Stimulated activated CD8-positive, alpha-beta memory T cell treated with anti-CD3 and anti-CD28 coated beads, Interleukin-7, amount 100 ng/mL, for 24 hours (primary cell): ENCODE results near the gene ST6GALNAC3.

Source experiments
- DNase-seq: peaks from one replicate; pipeline ENCODE4 v3.0.0-alpha.2; 2020; ENCODE audit warnings: low read depth

ST6GALNAC3 gene

GRCh38 chr1:76351655-76352054 is 277.1 kb downstream of the ST6GALNAC3 start:
- no peak for DNase-seq

- DNase-seq, result no peak
Measured at GRCh38 chr1:76352741-76353435, 278.3 kb downstream of the ST6GALNAC3 start.

- no peak for DNase-seq
Measured at GRCh38 chr1:76354236-76354635, 279.7 kb downstream of the ST6GALNAC3 start.

- DNase-seq, result no peak
Measured at GRCh38 chr1:76366726-76367125, 292.2 kb downstream of the ST6GALNAC3 start.

GRCh38 chr1:76371941-76372340 is 297.4 kb downstream of the ST6GALNAC3 start:
- DNase-seq, result no peak

GRCh38 chr1:76374086-76374485 is 299.5 kb downstream of the ST6GALNAC3 start:
- no peak for DNase-seq

GRCh38 chr1:76377247-76377646 is 302.7 kb downstream of the ST6GALNAC3 start:
- DNase-seq, result no peak

GRCh38 chr1:76379506-76379905 is 305.0 kb downstream of the ST6GALNAC3 start:
- DNase-seq, result no peak

GRCh38 chr1:76381450-76382097 is 307.0 kb downstream of the ST6GALNAC3 start:
- no peak for DNase-seq

- DNase-seq, result no peak
Measured at GRCh38 chr1:76388261-76388660, 313.7 kb downstream of the ST6GALNAC3 start.

GRCh38 chr1:76390456-76390855 is 315.9 kb downstream of the ST6GALNAC3 start:
- DNase-seq, result no peak

GRCh38 chr1:76395059-76395458 is 320.5 kb downstream of the ST6GALNAC3 start:
- no peak for DNase-seq

GRCh38 chr1:76402128-76402527 is 327.6 kb downstream of the ST6GALNAC3 start:
- DNase-seq, result no peak

GRCh38 chr1:76408303-76408702 is 333.8 kb downstream of the ST6GALNAC3 start:
- no peak for DNase-seq

- no peak for DNase-seq
Measured at GRCh38 chr1:76410499-76410898, 336.0 kb downstream of the ST6GALNAC3 start.

- DNase-seq, result no peak
Measured at GRCh38 chr1:76418531-76418930, 344.0 kb downstream of the ST6GALNAC3 start.

- DNase-seq, result no peak
Measured at GRCh38 chr1:76419603-76420002, 345.1 kb downstream of the ST6GALNAC3 start.

GRCh38 chr1:76425201-76426145 is 350.9 kb downstream of the ST6GALNAC3 start:
- no peak for DNase-seq

GRCh38 chr1:76426606-76427005 is 352.1 kb downstream of the ST6GALNAC3 start:
- no peak for DNase-seq

GRCh38 chr1:76428028-76428427 is 353.5 kb downstream of the ST6GALNAC3 start:
- no peak for DNase-seq

- no peak for DNase-seq
Measured at GRCh38 chr1:76430531-76430930, 356.0 kb downstream of the ST6GALNAC3 start.

GRCh38 chr1:76433526-76433925 is 359.0 kb downstream of the ST6GALNAC3 start:
- no peak for DNase-seq

- no peak for DNase-seq
Measured at GRCh38 chr1:76443217-76443616, 368.7 kb downstream of the ST6GALNAC3 start.
